Esophagus muscularis mucosa (tissue), 4 donors: ENCODE data around the gene FAM32A.

Experiments
- EP300 ChIP-seq: sonication (generic); formaldehyde crosslinking; IDR thresholded peaks from one replicate; pipeline ENCODE4 v1.6.1; 2017; ENCODE audit warnings: antibody characterized with exemption
- POLR2A ChIP-seq: fragments of 450-650 bp; IDR thresholded peaks from one replicate; pipeline ENCODE4 v1.6.1; 2017; ENCODE audit warnings: antibody characterized with exemption, moderate library complexity, mild to moderate bottlenecking, low read depth
- POLR2AphosphoS5 ChIP-seq, 2 donors: sonication (generic); formaldehyde crosslinking; IDR thresholded peaks; one replicate each; pipeline ENCODE4 v1.6.1; 2017; ENCODE audit warnings: antibody characterized with exemption in 2 of 2
- TF ChIP-seq, protein P1 (sequence below), 3 experiments: fragments of 200-600 bp in 2 of 3; fragments of 450-650 bp in 1 of 3; sonication (generic) in 2 of 3; IDR thresholded peaks; one replicate each; pipeline ENCODE4 v1.5.1; 2017 to 2019; ENCODE audit warnings: antibody characterized with exemption in 3 of 3, mild to moderate bottlenecking in 2 of 3, moderate library complexity in 1 of 3

DNA sequence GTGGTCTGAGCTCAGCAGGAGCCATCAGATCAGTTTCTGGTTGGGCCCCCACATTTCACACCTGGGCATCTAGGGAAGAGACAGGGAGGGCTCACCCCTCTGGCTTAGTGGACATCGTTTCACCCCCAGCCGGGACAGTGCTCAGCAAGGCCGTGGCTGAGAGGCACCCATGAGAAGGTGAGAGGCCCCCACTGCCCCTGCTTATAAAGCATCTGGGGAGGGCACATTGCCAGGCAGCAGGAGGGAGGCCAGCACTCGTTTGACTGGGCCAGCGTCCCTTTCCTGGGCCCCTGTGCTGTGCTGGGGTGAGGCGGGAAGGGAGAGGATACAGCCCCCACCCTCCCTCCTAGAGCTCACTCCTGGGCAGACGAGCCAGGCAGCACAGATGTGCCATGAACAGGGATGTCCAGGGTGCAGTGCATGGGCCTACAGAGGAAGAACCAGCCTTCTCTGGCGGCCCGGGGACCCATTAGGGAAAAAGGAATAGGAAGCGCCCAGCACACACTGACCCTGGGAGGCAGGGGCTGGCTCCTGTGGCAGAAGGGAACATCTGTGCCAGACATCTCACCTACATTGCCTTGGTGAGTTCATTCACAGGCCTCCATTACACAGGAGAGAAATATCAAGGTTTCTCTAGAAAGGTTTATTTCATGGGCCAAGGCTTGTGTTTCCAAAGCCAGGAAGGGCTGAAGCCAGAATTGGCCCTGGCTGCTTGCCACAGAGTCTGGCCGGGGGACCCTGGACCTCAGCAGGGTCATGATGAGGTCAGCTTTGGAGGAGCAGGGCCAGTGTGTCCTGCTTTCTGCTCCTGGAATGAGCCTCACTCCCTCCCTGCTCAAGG, 20.2 kb downstream of the FAM32A start:
- TF ChIP-seq, protein P1, sequence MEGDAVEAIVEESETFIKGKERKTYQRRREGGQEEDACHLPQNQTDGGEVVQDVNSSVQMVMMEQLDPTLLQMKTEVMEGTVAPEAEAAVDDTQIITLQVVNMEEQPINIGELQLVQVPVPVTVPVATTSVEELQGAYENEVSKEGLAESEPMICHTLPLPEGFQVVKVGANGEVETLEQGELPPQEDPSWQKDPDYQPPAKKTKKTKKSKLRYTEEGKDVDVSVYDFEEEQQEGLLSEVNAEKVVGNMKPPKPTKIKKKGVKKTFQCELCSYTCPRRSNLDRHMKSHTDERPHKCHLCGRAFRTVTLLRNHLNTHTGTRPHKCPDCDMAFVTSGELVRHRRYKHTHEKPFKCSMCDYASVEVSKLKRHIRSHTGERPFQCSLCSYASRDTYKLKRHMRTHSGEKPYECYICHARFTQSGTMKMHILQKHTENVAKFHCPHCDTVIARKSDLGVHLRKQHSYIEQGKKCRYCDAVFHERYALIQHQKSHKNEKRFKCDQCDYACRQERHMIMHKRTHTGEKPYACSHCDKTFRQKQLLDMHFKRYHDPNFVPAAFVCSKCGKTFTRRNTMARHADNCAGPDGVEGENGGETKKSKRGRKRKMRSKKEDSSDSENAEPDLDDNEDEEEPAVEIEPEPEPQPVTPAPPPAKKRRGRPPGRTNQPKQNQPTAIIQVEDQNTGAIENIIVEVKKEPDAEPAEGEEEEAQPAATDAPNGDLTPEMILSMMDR (IDR thresholded peaks at IDR 0.05): no peak
- TF ChIP-seq POLR2A: no peak
- no peak for TF ChIP-seq EP300
- no peak for TF ChIP-seq POLR2AphosphoS5 (IDR thresholded peaks at IDR 0.05)
